Ovary (tissue), 9 donors: ENCODE measurements around the gene COL13A1. TPM values are rescaled to one million over a fixed set of nuclear protein-coding genes. Genes with fewer than 3 reads are reported as not detected.

Experiments used
- DNase-seq, 5 donors: peaks; one replicate each; pipeline ENCODE4 v3.0.0-alpha.2; 2019 to 2020
- H3K27ac ChIP-seq, 2 donors: fragments of 200-600 bp; one replicate each; pipeline versions ENCODE4 v1.5.1 to v1.8.0; 2019 to 2022
- H3K27me3 ChIP-seq: fragments of 200-600 bp; one replicate; pipeline ENCODE4 v1.8.0; 2022
- H3K36me3 ChIP-seq: fragments of 200-600 bp; sonication (generic); one replicate; pipeline ENCODE4 v1.5.1; 2019
- H3K4me1 ChIP-seq: one replicate; pipeline ENCODE4 v1.8.1; 2013; ENCODE audit warnings: mild to moderate bottlenecking, moderate library complexity; ENCODE audit not compliant: insufficient read depth
- H3K4me3 ChIP-seq: fragments of 200-600 bp; sonication (generic); one replicate; pipeline ENCODE4 v1.5.1; 2017
- H3K9me3 ChIP-seq, 2 donors: fragments of 200-600 bp in 1 of 2; sonication (generic) in 1 of 2; one replicate each; pipeline versions ENCODE4 v1.5.1 to v1.8.1; 2013 to 2019; ENCODE audit warnings: mild to moderate bottlenecking in 1 of 2, moderate library complexity in 1 of 2
- CTCF ChIP-seq, 3 donors: fragments of 450-650 bp in 2 of 3; fragments of 200-600 bp in 1 of 3; IDR thresholded peaks; one replicate each; pipeline versions ENCODE4 v1.5.1 to v1.8.0; 2016 to 2022; ENCODE audit warnings: antibody characterized with exemption in 3 of 3, mild to moderate bottlenecking in 1 of 3
- EP300 ChIP-seq: sonication (generic); formaldehyde crosslinking; IDR thresholded peaks from one replicate; pipeline ENCODE4 v1.6.1; 2017; ENCODE audit warnings: antibody characterized with exemption
- POLR2A ChIP-seq: fragments of 450-650 bp; IDR thresholded peaks from one replicate; pipeline ENCODE4 v1.6.1; 2017; ENCODE audit warnings: antibody characterized with exemption, mild to moderate bottlenecking, moderate library complexity
- WGBS, 3 donors: extraction: QIAGEN DNeasy Blood & Tissue Kit in 1 of 3; methylation state at CpG; one replicate each; pipeline versions ENCODE4 v1.1.5 to v1.1.7; 2013 to 2017; 5-methylcytosine and 5-hydroxymethylcytosine counted together
- intact Hi-C, 4 donors: fragments of 100-400 bp; cut with DNase I; formaldehyde crosslinking; loops; one replicate each; pipeline versions ENCODE4 v1.11.0 to v1.15.1; 2022 to 2023
- polyA plus RNA-seq, 2 donors: library from polyadenylated mRNA; stranded (reverse); fragments of 200-250 nt in 1 of 2; fragments of 350-450 nt in 1 of 2; fragmentation: Illumina TruSeq in 1 of 2; extraction: RNeasy Lipid Tissue Mini Kit (QIAGEN cat#74804) in 1 of 2; gene quantifications; one replicate each; pipeline ENCODE4 v1.2.3, GENCODE V29; 2013 to 2014
- total RNA-seq, 7 donors: library from RNA; depleted of rRNA in 2 of 7; stranded (reverse); fragments of >200 nt in 2 of 7; fragmentation: NEBNext Ultra II Directional in 3 of 7; extraction: Animal tissue kit (Norgen Biotek cat#: 25700) in 3 of 7; gene quantifications; one replicate each; pipeline versions ENCODE4 v1.1.0 to v1.2.4, GENCODE V29; 2016 to 2023
- donor health status: DM: no; HTN: no; CAD: no; lungs with moderate emphysema.
- donor health status: DM: no; HTN: no; CAD: no.
- donor health status: Bipolar disorder and iron deficiency.
- donor health status: DM: yes; HTN: yes; CAD: no.
- donor health status: DM: no; HTN: no; CAD: no.
- donor health status: DM: yes; HTN: yes; CAD: no.

Gene COL13A1
- total and polyA plus RNA-seq, 9 donors = 0.48 to 3.1 (median 1.1) TPM

GRCh38 chr10:69980672-69981071 is 179.0 kb downstream of the COL13A1 start:
- H3K36me3 ChIP-seq = no peaks in the 10 kb centered on the region
- TF ChIP-seq EP300 = no peak
- TF ChIP-seq CTCF (IDR thresholded peaks at IDR 0.05) = no peak
- no peak for TF ChIP-seq POLR2A
- WGBS, 3 donors = 88 to 90% (median 89%) methylated on average over 2 of the region's 2 CpGs
- H3K4me3 ChIP-seq = no peak overlapping the region
- H3K9me3 ChIP-seq = no peaks in the 10 kb centered on the region
- no peak overlapping the region for H3K27ac ChIP-seq
- intact Hi-C loops = no loop called here
- H3K27me3 ChIP-seq = no peaks in the 10 kb centered on the region
- no peaks in the 10 kb centered on the region for H3K4me1 ChIP-seq
- DNase-seq = no peak

GRCh38 chr10:69988094-69988493 is 186.4 kb downstream of the COL13A1 start:
- Histone ChIP-seq H3K36me3 (no peaks in the 10 kb centered on the region), H3K9me3 (no peaks in the 10 kb centered on the region), H3K27me3 (no peaks in the 10 kb centered on the region), H3K4me3 (no peak overlapping the region), H3K4me1 (no peaks in the 10 kb centered on the region), H3K27ac (no peak overlapping the region)
- 61 to 84% (median 65%) methylated on average over 2 of the region's 2 CpGs for WGBS, 3 donors
- TF ChIP-seq POLR2A (no peak), EP300 (no peak), CTCF (IDR thresholded peaks at IDR 0.05) (no peak)
- no peak for DNase-seq
- intact Hi-C loops = no loop called here

GRCh38 chr10:69991151-69991550 is 189.4 kb downstream of the COL13A1 start:
- H3K4me3 ChIP-seq = no peak overlapping the region
- no peak for TF ChIP-seq CTCF (IDR thresholded peaks at IDR 0.05)
- no peak for TF ChIP-seq POLR2A
- H3K27ac ChIP-seq = no peak overlapping the region
- no peaks in the 10 kb centered on the region for H3K36me3 ChIP-seq
- H3K9me3 ChIP-seq = no peaks in the 10 kb centered on the region
- DNase-seq = no peak
- no peaks in the 10 kb centered on the region for H3K27me3 ChIP-seq
- 58 to 80% (median 73%) methylated on average over 2 of the region's 2 CpGs for whole genome bisulfite sequencing, 3 donors
- intact Hi-C loops = no loop called here
- H3K4me1 ChIP-seq = no peaks in the 10 kb centered on the region

GRCh38 chr10:69994262-69994661 is 192.6 kb downstream of the COL13A1 start:
- H3K4me1 ChIP-seq = no peaks in the 10 kb centered on the region
- no peaks in the 10 kb centered on the region for H3K27me3 ChIP-seq
- H3K36me3 ChIP-seq = no peaks in the 10 kb centered on the region
- H3K4me3 ChIP-seq = no peak overlapping the region
- intact Hi-C loops = no loop called here
- no peaks in the 10 kb centered on the region for H3K9me3 ChIP-seq
- DNase-seq = no peak
- no peak overlapping the region for H3K27ac ChIP-seq
- no peak for TF ChIP-seq POLR2A
- no peak for TF ChIP-seq EP300
- TF ChIP-seq CTCF (IDR thresholded peaks at IDR 0.05) = no peak
- WGBS, 3 donors = 39 to 43% (median 42%) methylated on average over 2 of the region's 2 CpGs

DNA sequence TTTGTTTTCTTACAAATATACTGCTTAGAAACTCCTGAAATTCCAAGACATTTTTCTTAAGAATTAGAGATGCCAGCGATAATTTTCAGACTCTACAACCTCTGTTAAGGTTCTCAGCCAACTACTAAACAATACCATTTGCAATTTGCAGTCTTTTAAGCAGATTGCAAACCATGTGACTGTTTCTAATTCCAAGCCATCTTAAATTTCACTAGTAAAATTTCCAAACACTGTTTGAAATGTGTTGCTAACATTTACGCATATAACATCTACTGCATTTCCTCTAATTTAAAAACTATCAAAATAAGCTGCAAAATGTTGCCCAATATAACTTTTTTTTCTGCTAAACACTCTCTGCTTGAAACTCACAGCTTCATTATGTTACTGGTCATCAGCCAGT is 194.9 kb downstream of the COL13A1 start:
- no peak for DNase-seq
- no peaks in the 10 kb centered on the region for H3K36me3 ChIP-seq
- TF ChIP-seq EP300 (no peak), POLR2A (no peak), CTCF (IDR thresholded peaks at IDR 0.05) (no peak)
- H3K27ac ChIP-seq = no peak overlapping the region
- no peak overlapping the region for H3K4me3 ChIP-seq
- H3K27me3 ChIP-seq = no peaks in the 10 kb centered on the region
- intact Hi-C loops = no loop called here
- H3K9me3 ChIP-seq = no peaks in the 10 kb centered on the region
- H3K4me1 ChIP-seq = no peaks in the 10 kb centered on the region
- WGBS, 3 donors = 20 to 31% (median 30%) methylated on average over 2 of the region's 2 CpGs
